ENCODE measurements around the gene TRPM2.
"Not testable (repeated sequence)": the region's sequence is repeated elsewhere in the genome, so short reads cannot be mapped to it uniquely, and the experiment has no call there.

TRPM2 gene

DNA sequence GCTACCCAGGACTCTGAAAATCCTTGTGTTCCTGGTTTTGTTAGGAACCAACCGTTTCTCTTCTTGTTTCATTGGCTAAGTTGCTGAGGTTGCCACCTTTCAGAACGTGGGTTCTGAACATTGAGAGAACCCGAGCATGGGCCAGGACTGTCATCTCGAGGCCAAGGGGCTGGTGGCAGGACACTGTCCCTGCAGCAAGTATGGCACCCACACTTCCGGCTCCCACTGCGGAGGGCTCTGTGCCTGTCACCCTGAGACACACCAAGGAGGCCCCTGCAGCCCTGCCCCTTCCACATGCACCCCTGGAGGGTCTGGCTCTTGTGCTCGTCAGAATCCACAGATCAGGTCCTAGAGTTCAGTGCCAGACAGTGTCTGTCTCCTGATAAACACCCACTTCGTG is 62.8 kb downstream of the TRPM2 start:
- DNase-seq: no peak

DNA sequence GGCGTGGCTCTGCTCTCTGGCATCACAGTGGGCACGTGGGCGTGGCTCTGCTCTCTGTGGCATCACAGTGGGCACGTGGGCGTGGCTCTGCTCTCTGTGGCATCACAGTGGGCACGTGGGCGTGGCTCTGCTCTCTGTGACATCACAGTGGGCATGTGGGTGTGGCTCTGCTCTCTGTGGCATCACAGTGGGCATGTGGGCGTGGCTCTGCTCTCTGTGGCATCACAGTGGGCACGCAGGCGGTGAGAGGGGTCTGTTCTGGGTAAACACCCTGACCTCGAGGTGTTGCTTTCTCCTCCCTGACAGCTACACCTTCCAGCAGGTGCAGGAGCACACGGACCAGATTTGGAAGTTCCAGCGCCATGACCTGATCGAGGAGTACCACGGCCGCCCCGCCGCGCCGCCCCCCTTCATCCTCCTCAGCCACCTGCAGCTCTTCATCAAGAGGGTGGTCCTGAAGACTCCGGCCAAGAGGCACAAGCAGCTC is 64.2 kb downstream of the TRPM2 start:
- DNase-seq: not testable (repeated sequence)

DNA sequence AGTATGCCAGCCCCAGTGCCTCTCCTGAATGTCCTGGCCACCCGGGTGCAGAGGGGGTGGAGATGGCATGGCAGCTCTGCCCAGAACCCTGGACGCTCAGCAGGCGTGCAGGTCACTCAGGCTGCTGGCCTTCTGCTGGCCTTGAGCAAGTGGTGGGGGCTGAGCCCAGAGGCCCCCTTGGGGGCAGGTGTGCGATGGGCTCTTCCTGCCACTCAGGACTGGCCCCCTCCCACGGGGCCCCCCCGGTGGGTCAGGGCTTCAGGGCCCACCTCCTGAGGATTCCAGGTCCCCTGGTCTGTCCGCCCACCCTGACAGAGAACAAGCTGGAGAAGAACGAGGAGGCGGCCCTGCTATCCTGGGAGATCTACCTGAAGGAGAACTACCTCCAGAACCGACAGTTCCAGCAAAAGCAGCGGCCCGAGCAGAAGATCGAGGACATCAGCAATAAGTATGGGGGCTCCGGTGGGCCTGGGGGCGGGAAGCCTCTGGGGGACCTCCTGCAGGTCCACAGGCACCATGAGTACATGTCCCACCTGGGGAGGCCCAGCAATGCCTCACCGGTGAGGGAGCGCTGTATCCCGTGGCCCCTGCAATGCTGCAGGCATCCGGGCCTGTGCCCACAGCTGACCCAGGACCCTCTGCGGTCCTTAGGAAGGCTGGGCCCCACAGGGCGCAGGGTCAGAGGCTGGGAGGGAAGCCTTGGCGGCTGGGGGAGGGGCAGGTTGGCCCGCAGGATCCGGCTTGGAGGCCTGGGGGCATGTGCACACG is 64.9 kb downstream of the TRPM2 start:
- no peak for DNase-seq

DNA sequence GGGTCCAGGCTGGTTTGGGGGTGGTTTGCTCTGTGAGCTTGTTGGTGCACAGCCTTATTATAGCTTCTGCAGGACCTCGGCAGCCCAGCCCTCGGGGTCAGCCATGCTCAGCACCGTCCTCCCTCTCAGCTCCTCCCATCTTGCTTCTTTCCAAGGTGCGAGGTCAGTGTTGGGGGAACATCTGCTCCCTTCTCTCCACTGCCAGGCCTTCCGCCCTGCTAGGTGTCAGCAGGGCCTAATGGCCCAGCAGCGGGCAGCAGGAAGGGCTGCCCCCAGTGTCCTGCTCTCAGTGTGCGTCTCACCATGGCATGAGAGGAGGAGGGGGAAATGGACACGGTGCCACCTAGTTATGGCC is 65.4 kb downstream of the TRPM2 start:
- no peak for DNase-seq

DNA sequence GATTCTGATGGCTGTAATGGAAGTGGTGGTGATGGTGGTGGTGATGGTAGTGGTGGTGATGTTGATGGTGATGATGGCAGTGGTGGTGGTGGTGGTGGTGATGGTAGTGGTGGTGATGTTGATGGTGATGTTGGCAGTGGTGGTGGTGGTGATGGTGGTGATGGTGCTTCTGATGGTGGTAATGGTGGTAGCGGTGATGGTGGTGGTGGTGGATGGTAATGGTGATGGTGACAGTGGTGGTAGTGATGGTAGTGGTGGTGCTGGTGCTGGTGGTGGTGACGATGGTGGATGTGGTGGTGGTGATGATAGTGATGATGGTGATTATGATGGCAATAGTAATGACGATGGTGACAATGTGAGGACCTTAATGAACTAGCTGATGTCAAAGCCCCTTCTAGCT is 66.3 kb downstream of the TRPM2 start:
- no peak for DNase-seq

DNA sequence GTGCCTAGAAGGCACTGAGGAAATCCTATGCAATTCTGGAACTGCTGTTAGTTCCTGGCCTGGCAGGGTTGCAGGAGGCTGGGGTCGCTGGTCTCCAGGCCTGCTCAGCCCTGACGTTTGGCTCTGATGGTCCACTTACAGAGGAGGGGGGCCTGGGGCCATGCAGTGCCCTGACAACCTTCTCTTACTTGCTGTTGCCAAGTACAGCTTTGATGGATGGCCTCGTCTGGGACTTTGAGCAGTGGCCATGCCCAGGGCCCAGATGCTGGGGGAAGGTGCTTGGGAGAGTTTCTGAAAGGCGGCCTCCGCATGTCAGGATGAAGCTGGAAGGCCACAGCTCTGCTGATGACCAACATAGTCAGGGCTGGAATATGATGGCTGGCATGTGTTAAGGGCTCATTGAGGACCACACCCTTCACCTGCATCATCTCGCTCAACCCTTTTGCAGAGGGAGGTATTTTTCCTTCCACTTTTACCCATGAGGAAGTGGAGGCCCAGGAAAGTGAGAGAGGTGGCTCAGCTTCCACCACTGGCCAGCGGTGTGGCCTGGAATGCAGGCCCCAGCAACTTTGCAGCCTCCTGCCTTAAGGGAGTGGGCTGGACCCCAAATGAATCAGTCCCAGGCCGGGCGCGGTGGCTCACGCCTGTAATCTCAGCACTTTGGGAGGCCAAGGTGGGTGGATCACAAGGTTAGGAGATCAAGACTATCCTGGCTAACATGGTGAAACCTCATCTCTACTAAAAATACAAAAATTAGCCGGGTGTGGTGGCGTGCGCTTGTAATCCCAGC is 67.2 kb downstream of the TRPM2 start:
- no peak for DNase-seq

DNA sequence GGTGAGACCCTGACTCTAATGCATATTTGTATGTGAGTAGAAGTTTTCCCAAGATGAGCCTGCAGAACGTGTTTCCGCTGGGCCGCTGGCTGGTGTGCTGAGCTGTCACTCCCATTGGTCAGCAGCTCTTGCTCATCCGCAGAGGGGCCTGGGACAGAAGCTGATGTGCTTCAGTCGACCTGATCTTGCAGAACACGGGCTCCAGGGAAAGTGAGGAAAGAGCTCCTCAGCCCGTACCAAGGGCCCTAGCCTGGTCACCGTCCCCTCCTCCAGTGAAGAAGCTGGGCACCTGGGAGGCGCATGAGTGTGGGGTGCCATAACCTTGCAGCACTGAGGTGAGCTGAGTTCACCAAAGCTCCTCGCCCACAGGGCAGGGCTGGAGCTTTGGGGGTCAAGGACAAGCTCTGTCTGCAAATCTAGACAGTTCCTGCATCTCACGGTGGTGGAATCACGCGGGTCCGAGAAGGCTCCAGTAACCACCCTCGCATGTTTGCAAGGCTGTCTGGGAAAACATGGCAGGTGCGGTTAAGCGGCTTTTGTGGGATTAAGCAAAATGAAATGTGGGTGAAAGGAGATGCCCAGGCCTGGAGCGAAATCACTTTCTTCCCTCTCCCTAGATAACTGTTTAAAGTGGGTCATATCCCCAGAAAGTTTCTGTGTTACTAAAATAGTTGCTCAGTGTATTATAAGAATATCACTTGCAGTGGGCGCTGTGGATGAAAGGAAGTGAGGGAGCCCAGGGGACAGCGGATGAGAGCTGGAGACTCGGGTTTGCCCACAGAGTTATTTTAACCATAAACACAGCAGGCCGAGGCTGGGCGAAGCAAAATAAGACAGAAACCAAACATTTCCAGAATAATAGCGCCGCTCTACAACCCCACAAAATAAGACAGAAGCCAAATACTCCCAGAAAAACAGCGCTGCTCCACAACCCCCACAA is 68.8 kb downstream of the TRPM2 start:
- no peak for DNase-seq

DNA sequence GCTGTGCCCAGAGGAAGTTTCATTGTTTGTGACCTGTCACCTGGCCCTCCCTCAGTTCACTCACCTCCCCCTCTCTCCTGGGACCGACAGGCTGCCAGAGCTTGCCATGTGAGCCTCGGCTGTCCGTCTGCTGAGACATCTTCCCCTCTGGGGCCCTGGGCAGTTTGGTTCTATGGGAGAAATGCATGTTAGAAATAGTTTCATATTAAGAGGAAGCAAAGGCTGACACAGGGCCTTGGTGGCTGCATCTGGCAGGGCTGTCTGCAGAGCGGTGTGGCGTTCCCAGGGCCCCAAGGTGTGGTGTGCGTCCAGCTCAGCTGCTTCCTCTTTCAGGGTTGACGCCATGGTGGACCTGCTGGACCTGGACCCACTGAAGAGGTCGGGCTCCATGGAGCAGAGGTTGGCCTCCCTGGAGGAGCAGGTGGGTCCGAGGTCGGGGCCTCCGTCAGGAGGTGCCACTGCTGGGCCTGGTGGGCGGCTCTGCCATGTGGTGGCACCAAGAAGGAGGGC is 69.9 kb downstream of the TRPM2 start:
- no peak for DNase-seq

DNA sequence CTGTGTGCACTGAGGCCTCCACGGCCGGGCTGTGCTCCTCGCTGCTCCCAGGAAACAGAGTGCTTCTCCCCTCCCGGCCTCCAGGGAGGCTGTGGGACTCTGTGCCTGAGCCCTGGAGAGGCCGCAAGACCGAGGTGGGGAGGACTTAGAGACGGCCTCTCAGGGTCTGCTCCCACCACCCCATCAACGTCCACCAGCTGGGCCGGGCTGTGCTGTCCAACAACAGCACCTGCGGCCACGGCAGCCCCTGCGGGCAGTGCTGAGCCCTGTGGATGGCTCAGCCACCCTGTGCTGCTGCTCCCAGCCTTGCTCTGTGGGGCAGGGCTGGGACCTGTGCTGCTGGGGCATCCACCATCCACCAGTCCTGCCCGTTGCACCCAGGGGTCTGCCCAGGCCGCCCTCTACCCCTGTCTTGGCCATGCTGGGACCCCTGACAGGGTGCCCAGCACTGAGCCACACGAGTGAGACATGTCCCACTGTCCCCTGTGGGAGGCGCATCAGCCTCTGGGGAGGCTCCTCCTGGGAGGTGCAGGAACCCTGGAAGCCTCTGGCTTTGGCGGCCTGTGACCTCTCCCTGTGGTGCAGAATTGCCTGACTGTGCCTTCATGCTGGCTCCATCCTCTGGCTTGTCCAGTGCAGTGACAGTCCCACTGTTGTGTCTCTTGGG is 70.7 kb downstream of the TRPM2 start:
- DNase-seq: no peak

DNA sequence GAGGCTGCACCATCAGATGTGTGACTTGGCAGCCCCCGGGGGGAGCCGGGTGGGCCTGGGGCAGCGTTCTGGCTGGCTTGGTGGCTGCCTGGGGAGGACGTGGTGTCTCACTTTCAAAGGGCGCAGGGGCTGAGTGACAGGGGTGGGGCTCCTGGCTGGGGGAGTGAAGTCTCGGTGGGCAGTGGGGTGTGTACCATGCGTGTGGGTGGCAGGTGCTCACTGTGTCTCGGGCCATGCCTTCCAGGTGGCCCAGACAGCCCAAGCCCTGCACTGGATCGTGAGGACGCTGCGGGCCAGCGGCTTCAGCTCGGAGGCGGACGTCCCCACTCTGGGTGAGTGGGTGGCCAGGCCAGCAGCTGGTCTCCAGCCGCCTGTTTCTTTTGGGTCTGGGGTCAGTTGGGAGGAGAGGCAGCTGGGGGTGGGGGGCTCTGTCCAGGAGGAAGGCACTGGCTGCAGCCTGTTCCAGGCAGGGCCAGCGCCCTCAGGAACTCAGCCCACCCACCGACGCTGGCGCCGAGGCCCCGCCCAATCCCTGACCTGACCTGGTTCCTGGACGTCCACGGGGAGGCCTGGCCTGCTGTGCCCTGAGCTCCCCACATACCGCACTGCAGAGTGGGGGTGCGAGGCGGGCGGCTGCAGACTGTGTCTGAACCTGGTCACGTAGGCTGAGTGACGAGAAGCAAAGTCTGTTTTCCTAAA is 71.3 kb downstream of the TRPM2 start:
- DNase-seq: no peak

DNA sequence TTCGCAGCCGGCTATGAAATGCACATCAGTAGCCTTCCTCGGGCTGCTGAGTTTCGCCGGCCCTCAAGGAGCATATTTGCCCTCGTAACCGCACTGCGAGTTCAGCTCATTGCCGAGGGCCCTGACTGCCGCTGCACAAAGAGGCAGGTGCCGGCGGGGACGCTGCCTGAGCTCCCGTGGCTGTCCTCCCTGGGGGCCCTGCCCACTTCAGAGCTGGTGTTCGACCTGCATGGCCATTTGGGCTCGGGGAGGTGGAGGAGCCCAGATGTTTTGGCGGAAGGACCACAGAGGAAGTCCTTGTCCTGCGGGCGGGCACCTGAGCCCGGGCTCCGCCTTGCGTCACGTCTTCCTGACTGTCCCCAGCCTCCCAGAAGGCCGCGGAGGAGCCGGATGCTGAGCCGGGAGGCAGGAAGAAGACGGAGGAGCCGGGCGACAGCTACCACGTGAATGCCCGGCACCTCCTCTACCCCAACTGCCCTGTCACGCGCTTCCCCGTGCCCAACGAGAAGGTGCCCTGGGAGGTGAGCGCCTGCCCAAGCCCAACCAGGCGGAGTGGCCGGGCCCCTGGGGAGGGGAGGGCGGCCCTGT is 72.0 kb downstream of the TRPM2 start:
- no peak for DNase-seq

DNA sequence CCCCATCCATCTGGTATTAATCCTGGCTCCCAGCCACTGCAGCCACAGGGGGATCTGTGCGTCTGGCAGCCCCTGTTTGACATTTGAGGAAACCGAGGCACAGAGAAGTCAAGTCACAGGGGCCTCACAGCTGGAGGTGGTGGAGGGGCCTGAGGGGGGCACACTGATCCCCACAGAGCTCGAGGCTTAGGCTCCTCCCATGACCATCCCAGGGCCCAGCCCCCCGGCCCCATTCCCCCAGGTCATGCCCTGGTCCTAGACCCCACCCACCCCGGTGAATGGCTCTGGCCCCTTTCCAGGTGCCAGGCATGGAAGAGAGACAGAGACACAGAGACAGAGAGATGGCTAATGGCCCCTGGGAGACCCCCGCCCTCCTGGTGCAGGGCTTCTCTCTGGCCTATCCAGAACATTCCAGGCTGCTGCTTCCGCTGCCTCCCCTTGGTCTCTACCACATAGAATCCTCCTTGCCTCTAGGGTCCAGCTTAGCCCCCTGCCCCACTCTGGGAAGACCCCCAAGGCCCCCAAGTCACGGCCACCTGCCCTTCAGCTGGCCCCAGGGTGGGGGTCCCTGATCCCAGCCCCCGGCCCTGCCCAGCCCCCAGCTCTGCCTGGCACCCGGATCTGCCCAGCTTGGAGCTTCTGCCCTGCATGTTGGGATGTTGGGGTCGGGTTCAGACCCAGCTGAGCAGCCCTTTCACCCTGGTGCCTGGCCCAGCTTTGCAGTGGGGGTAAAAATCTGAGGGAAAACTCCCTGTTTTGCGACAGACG is 72.7 kb downstream of the TRPM2 start:
- no peak for DNase-seq

DNA sequence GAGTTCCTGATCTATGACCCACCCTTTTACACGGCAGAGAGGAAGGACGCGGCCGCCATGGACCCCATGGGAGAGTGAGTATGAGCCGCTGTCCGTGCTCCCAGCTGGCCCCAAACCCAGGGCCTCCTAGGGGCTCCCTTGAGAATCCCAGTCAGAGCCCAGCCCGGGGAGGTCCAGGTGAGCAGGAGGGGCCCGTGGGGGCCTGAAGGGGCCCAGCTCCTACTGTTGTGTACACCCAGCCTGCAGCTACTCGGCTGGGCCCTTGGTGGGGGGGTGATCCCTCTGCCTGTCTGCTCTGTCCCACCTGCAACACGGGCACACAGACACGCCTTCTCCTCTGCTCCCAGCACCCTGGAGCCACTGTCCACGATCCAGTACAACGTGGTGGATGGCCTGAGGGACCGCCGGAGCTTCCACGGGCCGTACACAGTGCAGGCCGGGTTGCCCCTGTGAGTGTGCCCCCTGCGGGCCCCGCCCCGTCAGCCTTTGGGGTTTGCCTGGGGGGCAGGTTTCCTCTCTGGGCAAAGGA is 73.3 kb downstream of the TRPM2 start:
- no peak for DNase-seq

DNA sequence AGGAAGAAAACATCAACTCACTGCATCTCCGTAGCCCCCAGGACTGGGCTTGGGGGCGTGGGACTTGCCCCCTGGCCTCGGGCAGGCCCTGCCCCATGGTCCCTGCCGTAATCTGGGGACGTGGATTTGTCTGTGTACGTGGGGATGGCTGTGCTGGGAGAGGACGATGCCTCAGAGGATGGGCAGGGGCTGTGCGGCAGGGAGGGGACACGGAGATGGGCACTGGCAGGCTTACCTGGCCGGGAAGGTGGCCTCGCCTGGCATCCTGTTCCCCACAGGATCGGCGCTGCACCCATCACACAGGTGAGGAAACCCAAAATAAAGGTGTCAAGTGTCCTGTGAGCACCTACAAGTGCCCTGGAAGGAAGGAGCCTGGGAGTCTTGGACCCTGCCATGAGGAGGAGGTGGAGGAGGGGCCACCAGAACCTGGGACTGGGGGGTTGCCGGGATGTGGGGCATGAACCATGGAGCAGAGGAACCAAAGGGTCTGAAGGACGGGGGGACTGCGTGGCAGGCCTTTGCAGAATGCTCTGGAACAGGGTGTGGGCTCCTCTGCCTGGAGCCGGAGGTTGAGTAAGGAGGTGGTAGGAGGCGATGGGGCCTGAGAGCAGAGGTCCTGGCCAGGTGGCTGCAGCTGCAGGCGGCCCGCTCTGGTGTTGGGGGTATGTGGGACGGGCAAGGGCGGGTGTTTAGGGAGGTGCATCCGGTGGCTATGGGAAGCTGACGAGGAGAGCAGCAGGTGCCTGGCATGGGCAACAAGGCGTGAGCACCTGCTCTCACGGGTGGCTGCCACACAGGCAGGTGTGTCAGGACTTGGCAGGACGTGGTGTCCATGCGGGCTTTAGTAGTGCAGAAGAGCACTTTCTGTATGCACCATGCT is 74.1 kb downstream of the TRPM2 start:
- DNase-seq: no peak

DNA sequence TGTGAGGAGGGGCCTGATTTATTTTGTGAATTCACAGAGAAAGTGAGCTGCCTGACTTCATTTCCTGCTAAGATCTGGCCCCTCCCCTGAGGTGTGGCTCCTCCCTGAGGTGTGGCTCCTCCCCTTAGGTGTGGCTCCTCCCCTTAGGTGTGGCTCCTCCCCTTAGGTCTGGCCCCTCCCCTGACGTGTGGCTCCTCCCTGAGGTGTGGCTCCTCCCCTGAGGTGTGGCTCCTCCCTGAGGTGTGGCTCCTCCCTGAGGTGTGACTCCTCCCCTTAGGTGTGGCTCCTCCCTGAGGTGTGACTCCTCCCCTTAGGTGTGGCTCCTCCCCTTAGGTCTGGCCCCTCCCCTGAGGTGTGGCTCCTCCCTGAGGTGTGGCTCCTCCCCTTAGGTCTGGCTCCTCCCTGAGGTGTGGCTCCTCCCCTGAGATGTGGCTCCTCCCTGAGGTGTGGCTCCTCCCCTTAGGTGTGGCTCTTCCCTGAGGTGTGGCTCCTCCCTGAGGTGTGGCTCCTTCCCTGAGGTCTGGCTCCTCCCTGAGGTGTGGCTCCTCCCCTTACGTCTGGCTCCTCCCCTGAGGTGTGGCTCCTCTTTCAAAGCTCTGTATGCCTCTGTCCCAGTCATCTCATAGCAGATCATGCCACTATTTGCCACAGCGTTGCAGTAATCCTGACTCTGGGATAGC is 75.0 kb downstream of the TRPM2 start:
- DNase-seq: peak; percentile 24

DNA sequence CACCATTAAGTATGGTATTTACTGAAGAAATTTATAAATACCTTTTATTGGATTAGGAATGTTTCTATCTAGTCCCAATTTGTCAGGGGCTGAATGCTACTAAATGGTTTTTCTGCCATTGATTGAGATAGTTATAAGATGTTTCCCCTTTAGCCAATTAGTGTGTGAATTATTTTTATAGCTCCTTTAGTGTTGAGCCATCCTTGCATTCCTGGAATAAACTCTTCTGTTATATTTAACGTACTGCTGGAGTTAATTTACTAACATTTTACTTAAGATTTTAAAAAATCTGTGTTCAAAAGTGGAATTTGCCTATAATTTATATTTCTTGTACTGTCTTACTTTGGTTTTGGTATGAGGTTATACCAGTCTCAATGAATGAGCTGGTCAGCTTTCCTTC is 76.5 kb downstream of the TRPM2 start:
- no peak for DNase-seq

DNA sequence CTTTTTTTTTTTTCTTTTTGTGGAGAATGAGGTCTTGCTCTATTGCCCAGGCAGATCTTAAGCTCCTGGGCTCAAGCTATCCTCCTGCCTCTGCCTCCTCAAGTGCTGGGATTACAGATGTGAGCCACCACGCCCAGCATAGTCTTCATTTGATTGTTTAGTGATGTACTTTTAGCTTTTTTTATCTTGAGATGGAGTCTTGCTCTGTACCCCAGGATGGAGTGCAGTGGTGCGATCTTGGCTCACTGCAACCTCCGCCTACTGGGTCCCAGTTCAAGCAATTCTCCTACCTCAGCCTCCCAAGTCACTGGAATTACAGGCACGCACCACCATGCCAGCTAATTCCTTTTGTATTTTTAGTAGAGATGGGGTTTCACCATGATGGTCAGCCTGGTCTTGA is 77.9 kb downstream of the TRPM2 start:
- no peak for DNase-seq

Data from stimulated activated naive CD4-positive, alpha-beta T cell treated with Interleukin-2 at 50 U/mL for 16 hours (primary cell).